Endothelial cell (in vitro differentiated cells): ENCODE data around the gene C22orf15. TPM values are rescaled to one million over a fixed set of nuclear protein-coding genes. Genes with fewer than 3 reads are reported as not detected.

ENCODE experiments used
- DNase-seq: peaks from one replicate; pipeline ENCODE4 v3.0.0; 2021; ENCODE audit warnings: low spot score
- H3K27ac Mint-ChIP-seq: one replicate; pipeline ENCODE4 v1.8.0; 2021; ENCODE audit warnings: mixed read lengths, inconsistent platforms; ENCODE audit not compliant: unreplicated experiment
- H3K27me3 Mint-ChIP-seq: one replicate; pipeline ENCODE4 v1.8.0; 2021; ENCODE audit warnings: mild to moderate bottlenecking, moderate library complexity, mixed read lengths, inconsistent platforms; ENCODE audit not compliant: unreplicated experiment
- H3K36me3 Mint-ChIP-seq: one replicate; pipeline ENCODE4 v1.8.0; 2021; ENCODE audit warnings: mild to moderate bottlenecking, low read depth, mixed read lengths, inconsistent platforms; ENCODE audit not compliant: unreplicated experiment
- H3K4me1 Mint-ChIP-seq: one replicate; pipeline ENCODE4 v1.8.0; 2021; ENCODE audit warnings: mild to moderate bottlenecking, mixed read lengths, inconsistent platforms; ENCODE audit not compliant: unreplicated experiment
- H3K4me3 Mint-ChIP-seq: one replicate; pipeline ENCODE4 v1.8.0; 2021; ENCODE audit warnings: mild to moderate bottlenecking, mixed read lengths, inconsistent platforms; ENCODE audit not compliant: unreplicated experiment
- H3K9me3 Mint-ChIP-seq: one replicate; pipeline ENCODE4 v1.8.0; 2021; ENCODE audit warnings: mixed read lengths, inconsistent platforms; ENCODE audit not compliant: unreplicated experiment
- total RNA-seq: library from RNA; stranded (reverse); fragmentation: NEBNext Ultra II Directional; extraction: Animal tissue kit (Norgen Biotek cat#: 25700); gene quantifications from one replicate; pipeline ENCODE4 v1.2.1, GENCODE V29; 2021; ENCODE audit not compliant: unreplicated experiment
- TF ChIP-seq, protein P1 (sequence below): fragments of 200-600 bp; sonication (generic); IDR thresholded peaks from one replicate; pipeline ENCODE4 v1.5.0; 2021; ENCODE audit warnings: antibody characterized with exemption; ENCODE audit not compliant: unreplicated experiment

Gene C22orf15
- total RNA-seq, 1 donor from 2014 or later, result 2.0 TPM

GRCh38 chr22:23754220-23754919 is 8.4 kb upstream of the C22orf15 start, which contains the start of gene VPREB3:
Gene VPREB3, minus strand, starts transcription at chr22:23754425. Its CDS starts 62 bp downstream, at chr22:23754363.
- DNase-seq, result no peak
- Mint-ChIP-seq H3K4me3 (no peak within 1 kb of the TSS), H3K27ac (no peak within 1 kb of the TSS)

DNA sequence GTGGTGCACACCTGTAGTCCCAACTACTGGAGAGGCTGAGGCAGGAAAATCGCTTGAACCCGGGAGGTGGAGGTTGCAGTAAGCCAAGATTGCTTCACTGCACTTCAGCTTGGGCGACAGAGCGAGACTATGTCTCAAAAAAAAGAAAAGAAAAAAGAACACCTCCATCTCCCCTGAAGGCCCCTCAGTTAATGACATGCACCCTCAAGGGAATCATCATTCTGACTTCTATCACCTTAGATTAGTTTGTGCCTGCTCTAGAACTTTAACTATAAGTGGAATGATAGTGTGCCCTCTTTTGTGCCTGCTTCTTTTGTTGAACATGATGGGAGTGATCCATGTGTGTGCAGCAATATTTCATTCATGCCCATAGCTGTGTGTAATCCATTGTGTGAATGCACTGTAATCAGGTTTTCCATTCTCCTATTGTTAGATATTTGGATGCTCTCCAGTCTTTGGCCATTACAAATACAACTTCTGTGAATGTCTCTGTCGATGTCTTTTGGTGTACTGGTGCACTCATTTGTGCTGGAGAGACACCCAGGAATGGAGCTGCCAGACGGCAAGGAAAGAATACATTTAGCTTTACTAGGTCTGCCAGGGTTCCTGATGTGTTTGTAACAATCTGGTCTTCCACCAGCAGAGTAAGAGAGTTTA is 7.7 kb upstream of the C22orf15 start:
- peaks cover 7% of the 10 kb centered on the region for H3K27me3 Mint-ChIP-seq
- no peak overlapping the region for H3K4me3 Mint-ChIP-seq
- no peak for DNase-seq
- H3K4me1 Mint-ChIP-seq, result peaks cover 7% of the 10 kb centered on the region
- TF ChIP-seq, protein P1, sequence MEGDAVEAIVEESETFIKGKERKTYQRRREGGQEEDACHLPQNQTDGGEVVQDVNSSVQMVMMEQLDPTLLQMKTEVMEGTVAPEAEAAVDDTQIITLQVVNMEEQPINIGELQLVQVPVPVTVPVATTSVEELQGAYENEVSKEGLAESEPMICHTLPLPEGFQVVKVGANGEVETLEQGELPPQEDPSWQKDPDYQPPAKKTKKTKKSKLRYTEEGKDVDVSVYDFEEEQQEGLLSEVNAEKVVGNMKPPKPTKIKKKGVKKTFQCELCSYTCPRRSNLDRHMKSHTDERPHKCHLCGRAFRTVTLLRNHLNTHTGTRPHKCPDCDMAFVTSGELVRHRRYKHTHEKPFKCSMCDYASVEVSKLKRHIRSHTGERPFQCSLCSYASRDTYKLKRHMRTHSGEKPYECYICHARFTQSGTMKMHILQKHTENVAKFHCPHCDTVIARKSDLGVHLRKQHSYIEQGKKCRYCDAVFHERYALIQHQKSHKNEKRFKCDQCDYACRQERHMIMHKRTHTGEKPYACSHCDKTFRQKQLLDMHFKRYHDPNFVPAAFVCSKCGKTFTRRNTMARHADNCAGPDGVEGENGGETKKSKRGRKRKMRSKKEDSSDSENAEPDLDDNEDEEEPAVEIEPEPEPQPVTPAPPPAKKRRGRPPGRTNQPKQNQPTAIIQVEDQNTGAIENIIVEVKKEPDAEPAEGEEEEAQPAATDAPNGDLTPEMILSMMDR, result no peak
- no peak overlapping the region for H3K27ac Mint-ChIP-seq
- H3K36me3 Mint-ChIP-seq, result no peaks in the 10 kb centered on the region
- no peaks in the 10 kb centered on the region for H3K9me3 Mint-ChIP-seq

More at GRCh38 chr22:23754220-23754919, 8.4 kb upstream of the C22orf15 start, which contains the start of gene VPREB3:
- no peaks in the 10 kb centered on the region for H3K36me3 Mint-ChIP-seq
- TF ChIP-seq, protein P1, result no peak
- H3K4me1 Mint-ChIP-seq, result peaks cover 11% of the 10 kb centered on the region
- peaks cover 7% of the 10 kb centered on the region for H3K27me3 Mint-ChIP-seq
- H3K9me3 Mint-ChIP-seq, result no peaks in the 10 kb centered on the region

- Mint-ChIP-seq H3K4me3 (no peak overlapping the region), H3K9me3 (no peaks in the 10 kb centered on the region), H3K4me1 (peaks cover 8% of the 10 kb centered on the region), H3K27me3 (peaks cover 3% of the 10 kb centered on the region), H3K27ac (no peak overlapping the region), H3K36me3 (no peaks in the 10 kb centered on the region)
- TF ChIP-seq, protein P1, result no peak
- DNase-seq, result no peak
These were observed 7.1 kb upstream of the C22orf15 start for GRCh38 chr22:23755711-23756110.

DNA sequence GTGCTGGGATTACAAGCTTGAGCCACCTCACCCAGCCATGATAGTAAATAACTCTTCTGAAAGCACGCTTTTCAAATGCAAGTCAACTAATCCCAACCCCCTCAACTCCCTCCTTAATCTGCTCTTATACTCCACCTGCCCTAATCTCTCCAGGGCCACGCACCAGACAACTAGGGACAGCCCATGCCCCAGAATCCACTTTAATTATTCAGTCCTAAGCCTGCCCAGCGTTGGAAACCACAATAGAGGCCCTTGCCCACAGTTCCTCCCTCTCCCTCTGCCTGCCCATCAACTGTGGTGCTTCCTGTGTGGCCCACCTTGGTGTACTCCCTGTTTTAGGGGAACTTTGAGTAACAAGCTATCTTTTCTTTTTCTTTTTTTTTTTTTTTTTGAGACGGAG is 5.9 kb upstream of the C22orf15 start:
- Mint-ChIP-seq H3K4me3 (no peak overlapping the region), H3K27me3 (peaks cover 3% of the 10 kb centered on the region), H3K9me3 (no peaks in the 10 kb centered on the region), H3K36me3 (no peaks in the 10 kb centered on the region), H3K27ac (no peak overlapping the region), H3K4me1 (peaks cover 9% of the 10 kb centered on the region)
- TF ChIP-seq, protein P1, result no peak
- no peak for DNase-seq

DNA sequence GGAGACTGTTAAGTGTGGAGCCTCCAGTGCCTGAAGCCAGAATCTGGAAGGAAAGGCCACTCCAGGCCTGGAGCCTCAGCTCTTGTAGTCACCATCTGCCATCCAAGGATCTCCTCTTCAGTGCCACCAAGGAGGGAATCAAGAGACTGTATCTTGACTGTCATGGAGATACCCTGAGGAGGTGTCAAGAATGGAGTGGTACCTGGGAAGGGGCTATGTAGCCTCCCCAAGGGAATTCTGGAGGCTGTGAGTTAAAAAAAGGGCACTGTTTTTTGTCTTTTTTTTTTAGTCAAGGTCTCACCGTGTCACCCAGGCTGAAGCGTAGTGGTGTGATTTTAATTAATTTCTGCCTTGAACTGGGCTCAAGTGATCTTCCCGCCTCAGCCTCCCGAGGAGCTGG is 3.2 kb upstream of the C22orf15 start:
- H3K4me3 Mint-ChIP-seq, result no peak overlapping the region
- no peak for DNase-seq
- H3K27ac Mint-ChIP-seq, result no peak overlapping the region
- H3K9me3 Mint-ChIP-seq, result no peaks in the 10 kb centered on the region
- peaks cover 6% of the 10 kb centered on the region for H3K27me3 Mint-ChIP-seq
- no peaks in the 10 kb centered on the region for H3K36me3 Mint-ChIP-seq
- peaks cover 22% of the 10 kb centered on the region for H3K4me1 Mint-ChIP-seq
- TF ChIP-seq, protein P1, result no peak
